ENCODE measurements around the gene IL1RN. TPM values are rescaled to one million over a fixed set of nuclear protein-coding genes. Genes with fewer than 3 reads are reported as not detected.

IL1RN gene
- total and polyA plus RNA-seq, 2 donors from 2014 or later: 1.3 to 2.1 TPM

GRCh38 chr2:113179446-113180045 lies 52.1 kb downstream of the IL1RN start:
- no peak for FAIRE-seq

DNA sequence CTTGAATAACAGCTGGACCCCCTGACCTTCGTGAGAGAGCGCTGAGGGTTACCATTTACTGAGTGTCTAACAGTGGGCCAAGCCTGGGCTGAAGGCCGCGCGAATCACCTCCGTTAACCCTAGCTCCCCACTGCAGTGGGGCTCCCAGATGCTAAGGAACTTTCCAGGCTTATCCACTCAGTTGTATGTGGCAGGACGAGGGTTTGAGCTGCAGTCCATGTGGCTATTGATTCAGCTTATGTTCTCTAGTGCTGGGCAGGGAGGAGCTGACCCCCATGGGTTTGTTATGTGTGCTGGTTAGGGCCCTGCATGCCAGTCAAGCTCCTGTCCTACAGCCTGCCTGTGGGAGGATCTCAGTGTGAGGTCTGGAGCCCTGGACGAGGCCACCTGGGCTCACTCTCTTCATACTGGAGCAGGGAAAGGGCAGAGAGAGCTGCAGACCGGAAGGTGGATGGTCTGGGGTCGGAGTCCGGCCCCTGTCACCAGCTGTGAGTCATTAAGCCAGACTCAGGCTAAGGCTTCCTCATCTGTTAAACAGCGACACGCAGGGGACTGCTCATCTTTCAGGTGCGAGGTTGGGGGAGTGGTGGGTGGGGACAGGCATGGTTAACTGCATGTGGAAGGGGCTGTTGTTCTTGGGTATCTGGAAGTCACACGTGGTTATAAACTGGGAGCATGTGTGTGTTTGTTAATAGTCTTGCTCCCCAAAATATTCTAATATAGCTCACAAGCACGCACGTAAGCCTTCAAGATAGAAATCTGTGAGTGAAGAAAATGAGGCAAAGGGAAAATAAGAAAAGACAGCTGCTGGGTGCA lies 52.9 kb downstream of the IL1RN start:
- Histone ChIP-seq H3K4me3 (ENCODE audit: low read length in 3 of 3) (no peak overlapping the region), H3K27ac (ENCODE audit: low read depth in 2 of 2, low read length in 2 of 2) (no peak overlapping the region), H3K27me3 (ENCODE audit: control insufficient read depth, insufficient read depth, low read length) (no peaks in the 10 kb centered on the region), H3K9ac (ENCODE audit: low read length in 3 of 3) (no peak overlapping the region), H3K9me3 (ENCODE audit: control insufficient read depth in 2 of 3, insufficient read depth in 1 of 3, low read length in 3 of 3) (no peaks in the 10 kb centered on the region), H3K36me3 (ENCODE audit: control insufficient read depth in 2 of 3, insufficient read depth in 3 of 3, low read length in 3 of 3) (no peaks in the 10 kb centered on the region), H3K4me1 (ENCODE audit: control insufficient read depth in 2 of 3, insufficient read depth in 2 of 3, low read depth in 1 of 3, low read length in 3 of 3) (peaks cover 0 to 7% (median 0%) of the 10 kb centered on the region in 3 donors)
- intact Hi-C loops (cut with DNase I): no loop called here
- FAIRE-seq: no peak
- no peak for TF ChIP-seq CTCF (IDR thresholded peaks at IDR 0.05; ENCODE audit: borderline replicate concordance, extremely low read depth, insufficient read depth)
- DNase-seq: peak in 3 of 5 donors; percentile 40 to 49 (median 46)

More at GRCh38 chr2:113179446-113180045, 52.1 kb downstream of the IL1RN start:
- H3K27me3 ChIP-seq (ENCODE audit: control insufficient read depth, insufficient read depth, low read length): no peaks in the 10 kb centered on the region
- no peaks in the 10 kb centered on the region for H3K36me3 ChIP-seq (ENCODE audit: control insufficient read depth in 2 of 3, insufficient read depth in 3 of 3, low read length in 3 of 3)
- no peak for TF ChIP-seq CTCF (IDR thresholded peaks at IDR 0.05; ENCODE audit: borderline replicate concordance, extremely low read depth, insufficient read depth)
- H3K9ac ChIP-seq (ENCODE audit: low read length in 3 of 3): no peak overlapping the region
- DNase-seq: peak in 1 of 5 donors; percentile 32
- no peaks in the 10 kb centered on the region for H3K9me3 ChIP-seq (ENCODE audit: control insufficient read depth in 2 of 3, insufficient read depth in 1 of 3, low read length in 3 of 3)
- intact Hi-C loops (cut with DNase I): no loop called here
- peaks cover 0 to 7% (median 0%) of the 10 kb centered on the region in 3 donors for H3K4me1 ChIP-seq (ENCODE audit: control insufficient read depth in 2 of 3, insufficient read depth in 2 of 3, low read depth in 1 of 3, low read length in 3 of 3)
- H3K4me3 ChIP-seq (ENCODE audit: low read length in 3 of 3): no peak overlapping the region
- H3K27ac ChIP-seq (ENCODE audit: low read depth in 2 of 2, low read length in 2 of 2): no peak overlapping the region

- Histone ChIP-seq H3K36me3 (ENCODE audit: control insufficient read depth in 2 of 3, insufficient read depth in 3 of 3, low read length in 3 of 3) (no peaks in the 10 kb centered on the region), H3K9me3 (ENCODE audit: control insufficient read depth in 2 of 3, insufficient read depth in 1 of 3, low read length in 3 of 3) (no peaks in the 10 kb centered on the region), H3K4me1 (ENCODE audit: control insufficient read depth in 2 of 3, insufficient read depth in 2 of 3, low read depth in 1 of 3, low read length in 3 of 3) (peaks cover 0 to 7% (median 0%) of the 10 kb centered on the region in 3 donors), H3K9ac (ENCODE audit: low read length in 3 of 3) (no peak overlapping the region), H3K27ac (ENCODE audit: low read depth in 2 of 2, low read length in 2 of 2) (no peak overlapping the region), H3K27me3 (ENCODE audit: control insufficient read depth, insufficient read depth, low read length) (no peaks in the 10 kb centered on the region), H3K4me3 (ENCODE audit: low read length in 3 of 3) (no peak overlapping the region)
- TF ChIP-seq CTCF (IDR thresholded peaks at IDR 0.05; ENCODE audit: borderline replicate concordance, extremely low read depth, insufficient read depth): no peak
- DNase-seq (peak in 1 of 5 donors; percentile 41), FAIRE-seq (no peak)
- intact Hi-C loops (cut with DNase I): no loop called here
These were observed 54.1 kb downstream of the IL1RN start for GRCh38 chr2:113181258-113182051.

Data from kidney (tissue), 14 donors.